PFSK-1 (cell line): ENCODE measurements around the gene VENTX.

Experiments used
- FOXP2 ChIP-seq: optimal IDR thresholded peaks from 2 replicates; pipeline ENCODE3; 2011; ENCODE audit warnings: borderline replicate concordance, control low read depth, inconsistent platforms; ENCODE audit not compliant: insufficient read depth; ENCODE audit errors: extremely low read length, extremely low read depth
- POLR2AphosphoS5 ChIP-seq: IDR thresholded peaks from 2 replicates; pipeline ENCODE4 v1.6.1; 2012; ENCODE audit warnings: low read depth, mild to moderate bottlenecking, control low read depth, low read length, moderate library complexity
- REST ChIP-seq, 2 experiments: IDR thresholded peaks; 2 replicates each; pipeline versions ENCODE4 v1.6.1 to v1.8.0; 2011 to 2012; ENCODE audit warnings: low read depth in 2 of 2, low read length in 2 of 2, control low read depth in 1 of 2, inconsistent platforms in 1 of 2, mild to moderate bottlenecking in 1 of 2, moderate library complexity in 1 of 2; ENCODE audit not compliant: insufficient read depth in 1 of 2
- SIN3A ChIP-seq: IDR thresholded peaks from 2 replicates; pipeline ENCODE4 v1.6.1; 2012; ENCODE audit warnings: mild to moderate bottlenecking, low read length, moderate library complexity, borderline replicate concordance; ENCODE audit not compliant: insufficient read depth
- TAF1 ChIP-seq: IDR thresholded peaks from 2 replicates; pipeline ENCODE4 v1.6.1; 2012; ENCODE audit warnings: low read length, control low read depth, borderline replicate concordance; ENCODE audit not compliant: insufficient read depth

GRCh38 chr10:133231946-133232574 is 5.6 kb upstream of the VENTX start:
- TF ChIP-seq POLR2AphosphoS5 (no peak), REST (IDR thresholded peaks at IDR 0.05; ENCODE audit: insufficient read depth in 1 of 2, low read depth in 2 of 2, low read length in 2 of 2) (no peak), SIN3A (no peak), TAF1 (no peak), FOXP2 (no peak)
